ENCODE data around the gene MOGAT3. TPM values are rescaled to one million over a fixed set of nuclear protein-coding genes. Genes with fewer than 3 reads are reported as not detected.

Gene MOGAT3
- total and polyA plus RNA-seq, 9 of the 15 experiments (the other 6 are each of a cell fraction or from before 2014, with no cell fraction given) = 0.07 to 0.17 (median 0.13) TPM; not detected in 6

DNA sequence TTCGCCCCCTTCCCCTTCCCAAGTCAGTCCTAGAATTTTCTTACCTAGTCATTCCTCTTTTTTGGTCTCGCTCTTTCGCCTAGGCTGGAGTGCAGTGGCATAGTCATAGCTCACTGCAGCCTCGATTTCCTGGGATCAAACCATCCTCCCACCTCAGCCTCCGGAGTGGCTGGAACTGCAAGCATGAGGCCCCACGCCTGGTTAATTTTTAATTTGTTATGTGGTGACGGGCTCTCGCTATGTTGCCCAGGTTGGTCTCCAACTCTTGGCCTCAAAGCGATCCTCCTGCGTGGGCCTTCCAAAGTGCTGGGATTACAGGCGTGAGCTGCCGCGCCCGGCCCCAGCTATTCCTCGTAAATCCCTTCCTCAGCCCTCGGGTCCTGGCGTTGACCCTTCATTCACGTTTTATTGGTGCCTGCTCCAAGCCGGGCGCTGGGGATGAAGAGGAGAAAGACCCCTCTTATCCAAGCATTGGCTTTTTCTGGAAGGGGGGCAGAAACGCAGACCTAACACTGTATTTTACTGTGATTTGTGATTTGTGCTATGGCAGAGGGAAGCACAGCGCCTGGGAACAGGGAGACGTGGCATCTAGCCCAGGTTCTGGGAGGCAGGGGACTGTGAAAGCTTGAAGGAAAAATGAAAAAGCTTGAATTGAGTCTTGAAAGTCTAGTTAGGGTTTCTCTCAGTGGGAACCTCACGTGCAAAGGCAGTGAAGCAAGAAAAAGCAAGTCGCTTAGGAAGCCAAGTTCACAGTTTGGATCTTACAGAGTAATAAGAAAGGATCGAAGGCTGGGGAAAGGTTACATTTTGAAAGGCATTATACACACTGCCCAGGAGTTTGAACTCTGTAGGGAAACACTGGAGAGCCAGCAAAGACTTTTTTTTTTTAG is 17.6 kb upstream of the MOGAT3 start:
- Histone ChIP-seq H3K4me1 (replicated peaks in 1 of 2; ENCODE audit: control insufficient read depth in 2 of 2, insufficient read depth in 2 of 2, low read length in 2 of 2) (peaks cover 22 to 45% of the 10 kb centered on the region in 2 experiments), H3K9me3 (replicated peaks; ENCODE audit: control insufficient read depth, insufficient read depth, low read depth, low read length) (no peaks in the 10 kb centered on the region), H3K79me2 (ENCODE audit: control insufficient read depth, insufficient read depth, low read length) (peaks cover 46% of the 10 kb centered on the region), H3K27me3 (ENCODE audit: control insufficient read depth in 2 of 2, insufficient read depth in 2 of 2, low read length in 2 of 2) (no peaks in the 10 kb centered on the region), H3K4me2 (ENCODE audit: insufficient read depth, low read length) (peak overlapping the region; percentile 96), H3K27ac (ENCODE audit: extremely low read depth, low read depth, low read length) (peak overlapping the region; percentile 95), H3K4me3 (peak overlapping the region; percentile 67), H4K20me1 (replicated peaks; ENCODE audit: control insufficient read depth, insufficient read depth, low read length) (no peaks in the 10 kb centered on the region), H3K36me3 (ENCODE audit: control insufficient read depth, insufficient read depth, low read length) (peaks cover 37% of the 10 kb centered on the region; the same call in 2 of the 3 replicates), H3K9ac (ENCODE audit: insufficient read depth in 1 of 2, low read depth in 2 of 2, low read length in 2 of 2) (peak overlapping the region; percentile 88 to 92), H3K9me1 (ENCODE audit: control insufficient read depth, insufficient read depth, low read length) (peaks cover 9% of the 10 kb centered on the region), H2AFZ (ENCODE audit: low read depth, low read length) (peak overlapping the region; percentile 97)
- DNase-seq (ENCODE audit: extremely low read depth in 1 of 4, low spot score in 3 of 4) = no peak
- ChIA-PET POLR2A (interaction anchor here (0.7 to 2.4 kb wide), 14 partner anchors 9 to 123 kb away, joined by 3 to 19 read pairs (median 4); partner anchors contain the start of gene CLDN15), CTCF (ENCODE audit: low intra/inter-chr PET ratio) (interaction anchor here (0.6 kb wide), 1 partner anchor 603 kb away, joined by 3 read pairs; no protein-coding TSS in a partner anchor)
- in situ Hi-C loops (cut with MboI) (no loop called here), intact Hi-C loops (cut with micrococcal nuclease) (no loop called here)
- TSS peak; percentile 85 for BruUV-seq (replicated peaks)
- peak; percentile 6 for FAIRE-seq
- 2% methylated on average over 25 of the region's 26 CpGs for WGBS (ENCODE audit: insufficient coverage, low coverage, missing lambda C conversion rate)
- no peak; the same call in 2 of the 3 replicates for ATAC-seq
- TF ChIP-seq HDAC8 (tag; IDR thresholded peaks at IDR 0.05) (no peak), SREBF2 (CRISPR knock-in tag; IDR thresholded peaks at IDR 0.05) (no peak), GABPA (tag; conservative IDR thresholded peaks at IDR 0.05; ENCODE audit: low read depth) (peak; percentile 86), FOSL1 (tag; conservative IDR thresholded peaks at IDR 0.05) (no peak), LEF1 (IDR thresholded peaks at IDR 0.05) (no peak), SMARCA4 (IDR thresholded peaks at IDR 0.05) (0 out of 2 replicates have a peak, but pooled peaks have one; percentile 28), BCOR (IDR thresholded peaks at IDR 0.05) (peak; percentile 69; the same call in 1 of the 2 replicates), GABPB1 (CRISPR knock-in tag; IDR thresholded peaks at IDR 0.05) (no peak), ETS1 (conservative IDR thresholded peaks at IDR 0.05; ENCODE audit: control insufficient read depth, low read depth, low read length) (0 out of 2 replicates have a peak, but pooled peaks have one; percentile 32), ZNF280A (IDR thresholded peaks at IDR 0.05; ENCODE audit: low read depth, partially characterized antibody) (no peak), KAT2B (IDR thresholded peaks at IDR 0.05; ENCODE audit: low read depth, low read length) (no peak), NFRKB (IDR thresholded peaks at IDR 0.05; ENCODE audit: low read depth) (0 out of 2 replicates have a peak, but pooled peaks have one; percentile 34)
- TF ChIP-seq, protein P1, sequence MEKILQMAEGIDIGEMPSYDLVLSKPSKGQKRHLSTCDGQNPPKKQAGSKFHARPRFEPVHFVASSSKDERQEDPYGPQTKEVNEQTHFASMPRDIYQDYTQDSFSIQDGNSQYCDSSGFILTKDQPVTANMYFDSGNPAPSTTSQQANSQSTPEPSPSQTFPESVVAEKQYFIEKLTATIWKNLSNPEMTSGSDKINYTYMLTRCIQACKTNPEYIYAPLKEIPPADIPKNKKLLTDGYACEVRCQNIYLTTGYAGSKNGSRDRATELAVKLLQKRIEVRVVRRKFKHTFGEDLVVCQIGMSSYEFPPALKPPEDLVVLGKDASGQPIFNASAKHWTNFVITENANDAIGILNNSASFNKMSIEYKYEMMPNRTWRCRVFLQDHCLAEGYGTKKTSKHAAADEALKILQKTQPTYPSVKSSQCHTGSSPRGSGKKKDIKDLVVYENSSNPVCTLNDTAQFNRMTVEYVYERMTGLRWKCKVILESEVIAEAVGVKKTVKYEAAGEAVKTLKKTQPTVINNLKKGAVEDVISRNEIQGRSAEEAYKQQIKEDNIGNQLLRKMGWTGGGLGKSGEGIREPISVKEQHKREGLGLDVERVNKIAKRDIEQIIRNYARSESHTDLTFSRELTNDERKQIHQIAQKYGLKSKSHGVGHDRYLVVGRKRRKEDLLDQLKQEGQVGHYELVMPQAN (IDR thresholded peaks at IDR 0.05; ENCODE audit: borderline replicate concordance) = peak; percentile 17; the same call in 1 of the 2 replicates
- TF ChIP-seq, protein P2, sequence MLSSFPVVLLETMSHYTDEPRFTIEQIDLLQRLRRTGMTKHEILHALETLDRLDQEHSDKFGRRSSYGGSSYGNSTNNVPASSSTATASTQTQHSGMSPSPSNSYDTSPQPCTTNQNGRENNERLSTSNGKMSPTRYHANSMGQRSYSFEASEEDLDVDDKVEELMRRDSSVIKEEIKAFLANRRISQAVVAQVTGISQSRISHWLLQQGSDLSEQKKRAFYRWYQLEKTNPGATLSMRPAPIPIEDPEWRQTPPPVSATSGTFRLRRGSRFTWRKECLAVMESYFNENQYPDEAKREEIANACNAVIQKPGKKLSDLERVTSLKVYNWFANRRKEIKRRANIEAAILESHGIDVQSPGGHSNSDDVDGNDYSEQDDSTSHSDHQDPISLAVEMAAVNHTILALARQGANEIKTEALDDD (IDR thresholded peaks at IDR 0.05) = no peak

Data from K562 (cell line).